Neural crest cell (in vitro differentiated cells): ENCODE data around the gene CCR5. TPM values are rescaled to one million over a fixed set of nuclear protein-coding genes. Genes with fewer than 3 reads are reported as not detected.

ENCODE experiments used
- DNase-seq: peaks from one replicate; pipeline ENCODE4 v3.0.0; 2021; ENCODE audit warnings: low read depth, mixed read lengths, low spot score
- H3K27ac Mint-ChIP-seq: one replicate; pipeline ENCODE4 v1.8.0; 2021; ENCODE audit warnings: mild to moderate bottlenecking, mixed read lengths; ENCODE audit not compliant: unreplicated experiment
- H3K27me3 Mint-ChIP-seq: 2 replicates; pipeline ENCODE4 v1.8.0; 2021; ENCODE audit warnings: low read depth, mild to moderate bottlenecking, mixed read lengths
- H3K36me3 Mint-ChIP-seq: 2 replicates; pipeline ENCODE4 v1.8.0; 2021; ENCODE audit warnings: low read depth, mild to moderate bottlenecking, mixed read lengths
- H3K4me1 Mint-ChIP-seq: 2 replicates; pipeline ENCODE4 v1.8.0; 2021; ENCODE audit warnings: mixed read lengths
- H3K4me3 Mint-ChIP-seq: one replicate; pipeline ENCODE4 v1.8.0; 2021; ENCODE audit warnings: mild to moderate bottlenecking, mixed read lengths
- H3K9me3 Mint-ChIP-seq: 2 replicates; pipeline ENCODE4 v1.8.0; 2021; ENCODE audit warnings: mixed read lengths
- CTCF ChIP-seq: fragments of 200-600 bp; sonication (generic); conservative IDR thresholded peaks from 2 replicates; pipeline ENCODE4 v1.5.0; 2021; ENCODE audit warnings: antibody characterized with exemption, mild to moderate bottlenecking
- total RNA-seq: library from RNA; stranded (reverse); gene quantifications from 2 replicates; pipeline ENCODE4 v1.2.1, GENCODE V29; 2021

The CCR5 gene
- total RNA-seq, 1 donor from 2014 or later, result not detected

GRCh38 chr3:46395210-46395661 is 24.5 kb downstream of the CCR5 start:
- Mint-ChIP-seq H3K27me3 (no peaks in the 10 kb centered on the region), H3K4me1 (peaks cover 4% of the 10 kb centered on the region), H3K4me3 (no peak overlapping the region), H3K36me3 (no peaks in the 10 kb centered on the region), H3K9me3 (peaks cover 3% of the 10 kb centered on the region), H3K27ac (no peak overlapping the region)
- no peak for TF ChIP-seq CTCF
- no peak for DNase-seq

- H3K36me3 Mint-ChIP-seq, result no peaks in the 10 kb centered on the region
- no peak for TF ChIP-seq CTCF
- no peak overlapping the region for H3K27ac Mint-ChIP-seq
- H3K4me1 Mint-ChIP-seq, result peaks cover 4% of the 10 kb centered on the region
- H3K4me3 Mint-ChIP-seq, result no peak overlapping the region
- DNase-seq, result no peak
- H3K9me3 Mint-ChIP-seq, result peaks cover 3% of the 10 kb centered on the region
- no peaks in the 10 kb centered on the region for H3K27me3 Mint-ChIP-seq
These were observed 25.2 kb downstream of the CCR5 start for GRCh38 chr3:46395766-46396530.

- no peak overlapping the region for H3K4me3 Mint-ChIP-seq
- DNase-seq, result no peak
- no peaks in the 10 kb centered on the region for H3K36me3 Mint-ChIP-seq
- H3K27me3 Mint-ChIP-seq, result no peaks in the 10 kb centered on the region
- H3K9me3 Mint-ChIP-seq, result peaks cover 3% of the 10 kb centered on the region
- no peak overlapping the region for H3K27ac Mint-ChIP-seq
- peaks cover 4% of the 10 kb centered on the region for H3K4me1 Mint-ChIP-seq
- TF ChIP-seq CTCF, result no peak
These were observed 26.4 kb downstream of the CCR5 start for GRCh38 chr3:46397111-46397510.

GRCh38 chr3:46398186-46398955 is 27.6 kb downstream of the CCR5 start:
- H3K27me3 Mint-ChIP-seq, result no peaks in the 10 kb centered on the region
- no peaks in the 10 kb centered on the region for H3K36me3 Mint-ChIP-seq
- H3K9me3 Mint-ChIP-seq, result peaks cover 2% of the 10 kb centered on the region
- TF ChIP-seq CTCF, result no peak
- no peak overlapping the region for H3K27ac Mint-ChIP-seq
- H3K4me3 Mint-ChIP-seq, result no peak overlapping the region
- no peak for DNase-seq
- no peaks in the 10 kb centered on the region for H3K4me1 Mint-ChIP-seq

GRCh38 chr3:46399098-46399497 is 28.4 kb downstream of the CCR5 start:
- no peak for DNase-seq
- Mint-ChIP-seq H3K27me3 (no peaks in the 10 kb centered on the region), H3K4me1 (no peaks in the 10 kb centered on the region), H3K4me3 (no peak overlapping the region), H3K9me3 (peaks cover 2% of the 10 kb centered on the region), H3K27ac (no peak overlapping the region), H3K36me3 (no peaks in the 10 kb centered on the region)
- no peak for TF ChIP-seq CTCF
